Caco-2 (cell line): ENCODE results near the gene EME1. TPM values are rescaled to one million over a fixed set of nuclear protein-coding genes. Genes with fewer than 3 reads are reported as not detected.

Experiments used
- BruUV-seq: library from RNA; stranded (reverse); fragments of 400-500 nt; replicated peaks from 2 replicates; lab custom pipeline; 2021; lab: Mats Ljungman, UMichigan
- CTCF ChIA-PET: fragments of 300-600 bp; sonication (Branson Sonifier 250); formaldehyde crosslinking; loops from one replicate; lab custom pipeline; 2022; ENCODE audit warnings: antibody characterized with exemption; lab: Charles Lee
- POLR2A ChIA-PET: fragments of 300-600 bp; sonication (Branson Sonifier 250); formaldehyde crosslinking; loops from one replicate; lab custom pipeline; 2022; ENCODE audit warnings: antibody characterized with exemption; lab: Charles Lee
- DNase-seq, 2 experiments: peaks; one replicate each; pipeline versions ENCODE4 v3.0.0 to v3.0.0-alpha.2; 2020 to 2022
- H3K27me3 ChIP-seq: replicated peaks from 2 replicates; pipeline ENCODE4 v1.6.0; 2011; ENCODE audit warnings: low read length; ENCODE audit not compliant: control insufficient read depth, insufficient read depth
- H3K36me3 ChIP-seq: 2 replicates; pipeline ENCODE4 v1.5.1; 2011; ENCODE audit warnings: low read length; ENCODE audit not compliant: control insufficient read depth, insufficient read depth
- H3K4me1 ChIP-seq: fragments of 250-450 bp; sonication (Bioruptor Pico); 2 replicates; pipeline ENCODE4 v1.5.1; 2020; ENCODE audit warnings: mild to moderate bottlenecking
- H3K4me3 ChIP-seq: 2 replicates; pipeline ENCODE4 v1.5.1; 2011; ENCODE audit warnings: low read depth, mild to moderate bottlenecking, control low read depth, low read length
- H3K9me3 ChIP-seq: fragments of 250-450 bp; sonication (Bioruptor Pico); 2 replicates; pipeline ENCODE4 v1.5.1; 2020; ENCODE audit warnings: mild to moderate bottlenecking, moderate library complexity
- H3K27ac Mint-ChIP-seq: one replicate; pipeline ENCODE4 v1.8.0; 2022; ENCODE audit warnings: mixed read lengths; ENCODE audit not compliant: unreplicated experiment
- H3K27me3 Mint-ChIP-seq: one replicate; pipeline ENCODE4 v1.8.0; 2022; ENCODE audit warnings: mixed read lengths; ENCODE audit not compliant: insufficient read depth, unreplicated experiment
- H3K36me3 Mint-ChIP-seq: one replicate; pipeline ENCODE4 v1.8.0; 2022; ENCODE audit warnings: mild to moderate bottlenecking, mixed read lengths; ENCODE audit not compliant: insufficient read depth, unreplicated experiment
- H3K4me1 Mint-ChIP-seq: one replicate; pipeline ENCODE4 v1.8.0; 2022; ENCODE audit warnings: low read depth, mixed read lengths; ENCODE audit not compliant: unreplicated experiment
- H3K4me3 Mint-ChIP-seq: one replicate; pipeline ENCODE4 v1.8.0; 2022; ENCODE audit warnings: mild to moderate bottlenecking, moderate library complexity, mixed read lengths; ENCODE audit not compliant: unreplicated experiment
- H3K9me3 Mint-ChIP-seq: one replicate; pipeline ENCODE4 v1.8.0; 2022; ENCODE audit warnings: mixed read lengths; ENCODE audit not compliant: unreplicated experiment
- CTCF ChIP-seq, 2 experiments: fragments of 200-600 bp in 1 of 2; IDR thresholded peaks; 1 replicate in 1 of 2; 2 replicates in 1 of 2; pipeline versions ENCODE4 v1.5.1 to v1.8.0; 2011 to 2022; ENCODE audit warnings: antibody characterized with exemption in 1 of 2, control low read depth in 1 of 2, inconsistent platforms in 1 of 2, low read depth in 1 of 2, low read length in 1 of 2, mild to moderate bottlenecking in 1 of 2, moderate library complexity in 1 of 2; ENCODE audit not compliant: insufficient read depth in 1 of 2, severe bottlenecking in 1 of 2, unreplicated experiment in 1 of 2
- intact Hi-C: fragments of 100-400 bp; cut with micrococcal nuclease; formaldehyde crosslinking; loops from one replicate; pipeline ENCODE4 v1.10.0; 2022; ENCODE audit not compliant: unreplicated experiment
- total RNA-seq: library from RNA; stranded (reverse); gene quantifications from 2 replicates; pipeline ENCODE4 v1.2.3, GENCODE V29; 2022

EME1 gene
- total RNA-seq, 1 experiment from 2014 or later: 48.5 TPM

DNA sequence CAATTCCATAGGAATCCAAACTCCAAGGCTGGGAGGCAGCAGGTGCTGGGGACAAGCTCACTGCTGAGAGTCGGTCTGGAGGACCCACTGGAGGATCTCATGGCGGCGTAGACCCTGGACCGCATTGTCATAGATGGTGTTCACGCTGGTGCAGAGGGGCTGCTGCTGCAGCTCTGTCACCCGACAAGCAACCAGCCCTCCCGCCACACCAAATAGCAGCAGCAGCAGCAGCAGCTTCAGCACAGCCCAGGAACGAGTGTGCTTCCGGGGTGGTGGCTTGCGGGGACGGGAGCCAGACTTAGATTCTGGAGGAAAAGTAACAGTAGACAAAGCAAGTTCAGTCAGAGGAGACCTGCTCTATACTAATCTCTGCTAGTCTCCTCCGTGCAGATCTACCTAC lies 9.9 kb downstream of the EME1 start:
- Histone ChIP-seq H3K4me3 (no peak overlapping the region), H3K27me3 (no peaks in the 10 kb centered on the region), H3K4me1 (no peaks in the 10 kb centered on the region), H3K36me3 (peaks cover 11% of the 10 kb centered on the region), H3K9me3 (no peaks in the 10 kb centered on the region)
- H3K9me3 Mint-ChIP-seq: no peaks in the 10 kb centered on the region
- no peaks in the 10 kb centered on the region for H3K27me3 Mint-ChIP-seq
- H3K4me1 Mint-ChIP-seq: no peaks in the 10 kb centered on the region
- no peak overlapping the region for H3K4me3 Mint-ChIP-seq
- H3K27ac Mint-ChIP-seq: no peak overlapping the region
- no peak for DNase-seq
- intact Hi-C loops: no loop called here
- peaks cover 98% of the 10 kb centered on the region for H3K36me3 Mint-ChIP-seq
- TF ChIP-seq CTCF (IDR thresholded peaks at IDR 0.05; ENCODE audit: insufficient read depth in 1 of 2, low read depth in 1 of 2, low read length in 1 of 2, severe bottlenecking in 1 of 2, unreplicated experiment in 1 of 2): no peak
- ChIA-PET POLR2A (interaction anchor here (0.8 to 1.0 kb wide), 2 partner anchors 12 to 15 kb away, joined by 3 to 5 read pairs; no protein-coding TSS in a partner anchor), CTCF (interaction anchor here (1.0 kb wide), 1 partner anchor 14 kb away, joined by 3 read pairs; the partner anchor contains the start of gene LRRC59)
- no TSS peak for BruUV-seq

- no peak for DNase-seq
- Histone ChIP-seq H3K4me1 (no peaks in the 10 kb centered on the region), H3K9me3 (no peaks in the 10 kb centered on the region), H3K4me3 (no peak overlapping the region), H3K36me3 (peaks cover 11% of the 10 kb centered on the region), H3K27me3 (no peaks in the 10 kb centered on the region)
- CTCF ChIA-PET: interaction anchor here (1.0 kb wide), 1 partner anchor 11 kb away, joined by 4 read pairs; the partner anchor contains the start of gene LRRC59
- Mint-ChIP-seq H3K36me3 (peaks cover 100% of the 10 kb centered on the region), H3K27ac (no peak overlapping the region), H3K9me3 (no peaks in the 10 kb centered on the region), H3K27me3 (no peaks in the 10 kb centered on the region), H3K4me1 (no peaks in the 10 kb centered on the region), H3K4me3 (no peak overlapping the region)
- TF ChIP-seq CTCF (IDR thresholded peaks at IDR 0.05; ENCODE audit: insufficient read depth in 1 of 2, low read depth in 1 of 2, low read length in 1 of 2, severe bottlenecking in 1 of 2, unreplicated experiment in 1 of 2): no peak
- POLR2A ChIA-PET: interaction anchor here (0.6 kb wide), 1 partner anchor 10 kb away, joined by 4 read pairs; the partner anchor contains the start of gene LRRC59
- intact Hi-C loops: no loop called here
- BruUV-seq: no TSS peak
Observed at GRCh38 chr17:50386510-50386909, 13.5 kb downstream of the EME1 start.

- intact Hi-C loops: no loop called here
- peaks cover 100% of the 10 kb centered on the region for H3K36me3 Mint-ChIP-seq
Observed at GRCh38 chr17:50388728-50389127, 15.7 kb downstream of the EME1 start.

More at GRCh38 chr17:50388728-50389127, 15.7 kb downstream of the EME1 start:
- POLR2A ChIA-PET: interaction anchor here (0.6 to 1.0 kb wide), 3 partner anchors 8 to 457 kb away, joined by 3 to 4 read pairs (median 4); partner anchors contain the start of gene LRRC59
- H3K36me3 ChIP-seq: peaks cover 20% of the 10 kb centered on the region
- Mint-ChIP-seq H3K27me3 (no peaks in the 10 kb centered on the region), H3K9me3 (no peaks in the 10 kb centered on the region), H3K27ac (no peak overlapping the region), H3K4me1 (no peaks in the 10 kb centered on the region), H3K4me3 (no peak overlapping the region)
- H3K9me3 ChIP-seq: no peaks in the 10 kb centered on the region
- no peaks in the 10 kb centered on the region for H3K4me1 ChIP-seq
- BruUV-seq: no TSS peak
- H3K27me3 ChIP-seq: no peaks in the 10 kb centered on the region
- CTCF ChIA-PET: interaction anchor here (1.0 to 2.5 kb wide), 2 partner anchors 9 to 26 kb away, joined by 3 to 19 read pairs; partner anchors contain the start of gene LRRC59
- H3K4me3 ChIP-seq: no peak overlapping the region
- TF ChIP-seq CTCF (IDR thresholded peaks at IDR 0.05; ENCODE audit: insufficient read depth in 1 of 2, low read depth in 1 of 2, low read length in 1 of 2, severe bottlenecking in 1 of 2, unreplicated experiment in 1 of 2): no peak
- no peak for DNase-seq
